GM18508 (cell line): ENCODE data around the gene CRIP3.

Experiments
- ATAC-seq: cut with Tn5 transposase; IDR thresholded peaks from one replicate; pipeline ENCODE4 v1.9.1; 2021; ENCODE audit warnings: moderate number of reproducible peaks; ENCODE audit not compliant: insufficient read depth, unreplicated experiment

CRIP3 gene

DNA sequence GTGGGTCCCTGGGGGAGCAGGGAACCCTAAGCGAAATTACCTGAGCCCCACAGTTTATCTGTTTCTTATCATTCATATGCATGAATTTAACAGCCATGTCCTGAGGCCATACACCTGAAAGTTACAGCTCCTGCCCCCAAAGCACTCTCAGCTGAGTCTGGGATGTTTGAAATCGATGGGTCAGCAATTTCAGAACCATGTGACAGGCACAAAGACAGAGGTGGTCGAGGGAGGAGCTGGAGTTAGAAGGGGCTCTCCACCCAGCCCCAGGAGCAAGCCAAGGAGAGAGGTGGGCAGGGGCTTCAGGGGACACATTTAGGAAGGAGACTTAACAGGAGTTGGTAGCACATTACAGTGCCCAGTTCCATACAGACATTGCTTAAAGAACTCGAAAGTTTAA is 50.4 kb downstream of the CRIP3 start:
- no peak for ATAC-seq

DNA sequence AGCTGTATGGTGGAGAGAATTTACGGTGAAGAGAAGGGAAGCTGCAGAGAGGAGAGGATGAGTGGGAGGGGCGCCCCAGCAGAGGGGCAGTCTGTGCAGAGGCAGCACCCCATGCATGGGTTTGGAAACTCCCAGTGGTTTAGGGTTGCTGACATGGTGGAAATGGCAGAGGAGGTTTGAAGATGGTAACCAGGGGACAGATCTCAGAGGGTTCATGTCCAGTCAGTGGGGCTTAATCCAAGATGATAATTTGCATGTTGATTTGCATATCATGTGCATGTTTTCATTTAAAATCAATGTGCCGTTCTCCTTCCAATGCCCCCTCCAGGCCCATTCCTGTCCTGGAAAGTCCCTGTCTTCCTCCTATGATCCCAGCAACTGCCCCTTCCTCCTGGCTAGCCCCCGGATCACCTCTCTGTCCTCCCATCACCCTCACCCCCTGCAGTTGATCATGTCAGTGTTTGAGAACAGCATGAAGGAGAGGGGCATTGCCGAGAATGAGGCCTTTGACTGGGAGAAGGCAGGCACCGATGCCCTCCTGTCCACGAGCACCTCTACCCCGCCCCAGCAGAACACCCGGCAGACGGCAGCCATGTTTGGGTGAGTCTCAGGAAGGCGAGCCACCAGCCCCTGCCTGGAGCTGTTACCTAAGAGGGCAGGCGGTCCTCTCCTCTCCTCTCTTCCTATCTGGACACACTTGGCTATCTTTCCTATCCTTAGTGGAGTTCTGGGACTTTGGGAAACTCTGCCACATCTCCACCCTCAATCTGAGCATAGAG is 51.1 kb downstream of the CRIP3 start:
- no peak for ATAC-seq

DNA sequence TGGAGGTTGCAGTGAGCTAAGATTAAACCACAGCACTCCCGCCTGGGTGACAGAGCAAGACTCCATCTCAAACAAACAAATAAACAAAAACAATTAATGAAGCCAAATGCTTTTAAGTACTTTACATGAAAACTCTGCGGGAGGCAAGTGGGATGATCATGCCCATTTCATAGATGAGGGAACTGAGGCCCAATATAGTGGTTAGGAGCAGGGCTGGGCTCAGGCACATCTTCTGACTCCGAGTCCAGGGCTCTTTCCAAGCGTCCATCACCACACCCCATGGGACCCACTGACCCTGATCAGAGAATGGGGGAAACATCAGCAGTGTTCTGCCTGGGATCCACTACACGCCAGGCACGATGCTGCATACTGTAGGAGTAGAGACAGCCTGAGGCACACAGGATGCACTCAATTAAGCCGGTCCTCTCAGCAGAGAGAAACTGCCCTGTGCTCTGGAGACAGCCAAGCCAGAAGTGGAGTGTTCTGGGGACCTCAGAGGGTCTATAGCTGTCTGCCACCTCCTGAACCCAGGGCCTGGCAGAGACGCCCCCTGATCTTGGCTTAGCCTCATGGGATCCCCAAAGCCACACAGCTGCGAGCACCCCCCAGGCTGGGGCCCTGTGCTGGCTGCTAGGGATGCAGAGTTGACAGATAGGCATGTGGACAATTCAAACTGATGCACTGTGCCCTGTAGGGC is 51.8 kb downstream of the CRIP3 start:
- ATAC-seq: no peak
